ENCODE results near the gene POLR2J.

- TF ChIP-seq, protein P1, sequence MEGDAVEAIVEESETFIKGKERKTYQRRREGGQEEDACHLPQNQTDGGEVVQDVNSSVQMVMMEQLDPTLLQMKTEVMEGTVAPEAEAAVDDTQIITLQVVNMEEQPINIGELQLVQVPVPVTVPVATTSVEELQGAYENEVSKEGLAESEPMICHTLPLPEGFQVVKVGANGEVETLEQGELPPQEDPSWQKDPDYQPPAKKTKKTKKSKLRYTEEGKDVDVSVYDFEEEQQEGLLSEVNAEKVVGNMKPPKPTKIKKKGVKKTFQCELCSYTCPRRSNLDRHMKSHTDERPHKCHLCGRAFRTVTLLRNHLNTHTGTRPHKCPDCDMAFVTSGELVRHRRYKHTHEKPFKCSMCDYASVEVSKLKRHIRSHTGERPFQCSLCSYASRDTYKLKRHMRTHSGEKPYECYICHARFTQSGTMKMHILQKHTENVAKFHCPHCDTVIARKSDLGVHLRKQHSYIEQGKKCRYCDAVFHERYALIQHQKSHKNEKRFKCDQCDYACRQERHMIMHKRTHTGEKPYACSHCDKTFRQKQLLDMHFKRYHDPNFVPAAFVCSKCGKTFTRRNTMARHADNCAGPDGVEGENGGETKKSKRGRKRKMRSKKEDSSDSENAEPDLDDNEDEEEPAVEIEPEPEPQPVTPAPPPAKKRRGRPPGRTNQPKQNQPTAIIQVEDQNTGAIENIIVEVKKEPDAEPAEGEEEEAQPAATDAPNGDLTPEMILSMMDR (conservative IDR thresholded peaks at IDR 0.05; ENCODE audit: low read length), result no peak
- no peak for TF ChIP-seq EZH2phosphoT487 (IDR thresholded peaks at IDR 0.05; ENCODE audit: borderline replicate concordance, low read depth, low read length)
These were observed 14.7 kb downstream of the POLR2J start for GRCh38 chr7:102463841-102464576.

Measured in OCI-LY7 (cell line).